AG04449 (cell line): ENCODE data around the gene DISC1.

ENCODE experiments used
- CTCF ChIA-PET: fragments of 350-600 bp; formaldehyde crosslinking; extraction: SDS; loops from one replicate; lab custom pipeline; 2021; ENCODE audit warnings: antibody characterized with exemption; lab: Yijun Ruan, JAX
- POLR2A ChIA-PET: fragments of 400-600, 350-600 bp; formaldehyde crosslinking; extraction: SDS; loops from one replicate; lab custom pipeline; 2020; ENCODE audit warnings: antibody characterized with exemption, inconsistent platforms; lab: Yijun Ruan, JAX
- DNase-seq: peaks from one replicate; pipeline ENCODE4 v3.0.0-alpha.2; 2010; ENCODE audit warnings: low read depth, low spot score
- H3K4me3 ChIP-seq: 2 replicates; pipeline ENCODE4 v1.5.1; 2011; ENCODE audit warnings: low read depth, mild to moderate bottlenecking, control low read depth, low read length
- CTCF ChIP-seq: IDR thresholded peaks from one replicate; pipeline ENCODE4 v1.5.1; 2011; ENCODE audit warnings: mild to moderate bottlenecking, moderate library complexity, low read length, control low read depth, inconsistent platforms; ENCODE audit not compliant: insufficient read depth; ENCODE audit errors: missing control alignments

Gene DISC1

GRCh38 chr1:231869364-231869763 lies 242.8 kb downstream of the DISC1 start:
- ChIA-PET POLR2A (no interaction called here), CTCF (interaction anchor here (2.8 kb wide), 1 partner anchor 112 kb away, joined by 12 read pairs; no protein-coding TSS in a partner anchor)
- no peak for TF ChIP-seq CTCF
- H3K4me3 ChIP-seq = no peak overlapping the region
- DNase-seq = no peak

- POLR2A ChIA-PET = no interaction called here
- no peak for DNase-seq
- no peak for TF ChIP-seq CTCF
- no peak overlapping the region for H3K4me3 ChIP-seq
- CTCF ChIA-PET = interaction anchor here (0.7 kb wide), 1 partner anchor 114 kb away, joined by 3 read pairs; no protein-coding TSS in a partner anchor
Measured at GRCh38 chr1:231871471-231871870, 244.9 kb downstream of the DISC1 start.

- H3K4me3 ChIP-seq = no peak overlapping the region
- DNase-seq = no peak
- ChIA-PET CTCF (interaction anchor here (0.7 kb wide), 1 partner anchor 115 kb away, joined by 3 read pairs; no protein-coding TSS in a partner anchor), POLR2A (no interaction called here)
- no peak for TF ChIP-seq CTCF
Measured at GRCh38 chr1:231871878-231872277, 245.3 kb downstream of the DISC1 start.

GRCh38 chr1:231872461-231872910 lies 245.9 kb downstream of the DISC1 start:
- CTCF ChIA-PET = no interaction called here
- H3K4me3 ChIP-seq = no peak overlapping the region
- TF ChIP-seq CTCF = no peak
- POLR2A ChIA-PET = no interaction called here
- DNase-seq = no peak

- H3K4me3 ChIP-seq = no peak overlapping the region
- ChIA-PET POLR2A (no interaction called here), CTCF (interaction anchor here (8.3 kb wide), 1 partner anchor 12 kb away, joined by 37 read pairs; no protein-coding TSS in a partner anchor)
- no peak for DNase-seq
- no peak for TF ChIP-seq CTCF
Measured at GRCh38 chr1:231878737-231879136, 252.1 kb downstream of the DISC1 start.

- no peak for TF ChIP-seq CTCF
- ChIA-PET POLR2A (no interaction called here), CTCF (interaction anchor here (8.3 kb wide), 1 partner anchor 12 kb away, joined by 37 read pairs; no protein-coding TSS in a partner anchor)
- no peak for DNase-seq
- H3K4me3 ChIP-seq = no peak overlapping the region
Measured at GRCh38 chr1:231879296-231879695, 252.7 kb downstream of the DISC1 start.
